Astrocyte of the hippocampus (primary cell): ENCODE results near the gene NFATC2IP.
"Not testable (repeated sequence)": the region's sequence is repeated elsewhere in the genome, so short reads cannot be mapped to it uniquely, and the experiment has no call there.

Source experiments
- DNase-seq: peaks from one replicate; pipeline ENCODE4 v3.0.0; 2011; ENCODE audit warnings: low read depth, low spot score

The NFATC2IP gene

DNA sequence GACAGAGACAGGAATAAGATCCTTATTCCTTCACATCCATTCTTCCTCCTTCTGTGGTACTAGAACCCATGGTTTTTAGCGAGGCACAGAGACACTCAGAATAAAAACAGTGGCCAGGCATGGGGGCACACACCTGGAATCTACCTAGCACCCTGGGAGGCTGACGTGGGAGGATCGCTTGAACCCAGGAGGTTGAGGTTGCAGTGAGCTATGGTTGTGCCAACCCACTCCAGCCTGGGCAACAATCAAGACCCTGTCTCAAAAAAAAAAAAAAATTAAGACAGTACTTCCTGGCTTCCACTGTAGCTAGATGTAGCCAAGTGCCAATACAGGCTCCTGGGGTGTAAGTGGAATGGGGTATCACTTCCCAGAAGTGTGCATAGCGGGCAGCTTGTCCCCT lies 16.4 kb downstream of the NFATC2IP start:
- DNase-seq = no peak

DNA sequence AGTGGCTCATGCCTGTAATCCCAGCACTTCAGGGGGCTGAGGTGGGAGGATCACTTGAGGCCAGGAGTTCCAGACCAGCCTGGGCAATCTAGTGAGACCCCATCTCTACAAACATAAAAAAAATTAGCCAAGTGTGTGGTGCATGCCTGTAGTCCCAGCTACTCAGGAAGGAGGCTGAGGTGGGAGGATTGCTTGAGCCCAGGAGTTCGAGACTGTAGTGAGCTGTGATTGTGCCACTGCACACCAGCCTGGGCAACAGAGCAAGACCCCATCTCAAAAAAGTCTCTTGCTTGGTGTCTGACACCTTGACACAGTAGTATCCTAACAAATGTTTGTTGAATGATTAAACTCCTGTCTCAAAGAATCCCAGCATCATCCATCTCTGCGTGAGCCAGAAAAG lies 19.0 kb downstream of the NFATC2IP start:
- not testable (repeated sequence) for DNase-seq

DNA sequence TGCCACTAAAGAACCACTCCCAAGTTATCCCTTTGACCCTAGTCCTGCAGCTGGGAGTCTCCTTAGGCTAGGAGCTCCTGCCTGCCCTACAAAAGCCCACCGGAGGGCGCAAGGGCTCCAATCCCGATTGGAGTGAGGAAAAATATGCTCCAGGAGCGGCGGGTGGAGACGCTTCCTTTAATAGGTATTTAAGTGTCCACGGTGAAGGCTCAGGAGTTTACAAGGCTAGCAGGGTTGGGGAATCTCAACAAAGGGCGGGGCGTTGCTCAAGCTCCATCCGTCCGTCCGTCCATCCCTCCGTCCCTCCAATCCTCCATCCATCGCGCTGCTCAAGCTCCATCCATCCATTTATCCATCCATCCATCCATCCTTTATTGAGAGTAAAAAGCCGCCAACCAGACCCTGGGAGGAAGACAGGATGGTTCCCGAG lies 23.3 kb downstream of the NFATC2IP start:
- peak; percentile 83 for DNase-seq

DNA sequence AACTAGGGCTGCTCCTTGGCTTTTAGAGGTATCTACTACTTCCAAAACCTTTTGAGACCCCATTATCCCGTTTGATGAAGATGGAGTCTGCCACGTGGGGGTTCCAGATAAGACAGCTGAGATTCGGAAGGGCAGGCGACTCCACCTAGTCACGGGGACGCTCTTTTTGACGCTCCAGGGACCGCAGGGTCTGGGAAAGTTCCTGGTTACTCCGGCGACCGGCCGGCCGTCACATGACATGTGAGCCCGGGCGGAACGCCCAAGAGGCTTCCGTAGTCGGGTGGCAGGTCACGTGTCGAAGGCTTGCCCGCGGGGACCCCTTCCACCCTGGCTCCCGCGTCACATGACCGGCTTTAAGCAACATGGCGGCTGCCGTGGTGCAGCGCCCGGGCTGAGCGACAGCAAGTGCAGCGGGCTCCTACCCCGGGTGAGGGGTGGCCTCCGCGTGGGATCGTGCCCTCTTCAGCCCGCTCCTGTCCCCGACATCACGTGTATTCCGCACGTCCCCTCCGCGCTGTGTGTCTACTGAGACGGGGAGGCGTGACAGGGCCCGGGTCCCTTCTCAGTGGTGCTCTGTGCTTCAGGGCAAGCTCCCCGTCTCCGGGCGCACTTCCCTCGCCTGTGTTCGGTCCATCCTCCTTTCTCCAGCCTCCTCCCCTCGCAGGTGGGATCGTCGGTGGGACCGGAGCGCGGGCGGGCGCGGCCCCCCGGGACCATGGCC lies 23.9 kb downstream of the NFATC2IP start, which contains the start of gene SPNS1:
TSS of gene SPNS1 (plus strand) at position 342 of the 721 bp plus-strand sequence. CDS start at position 716, 374 bp downstream.
- DNase-seq = peak; percentile 99

DNA sequence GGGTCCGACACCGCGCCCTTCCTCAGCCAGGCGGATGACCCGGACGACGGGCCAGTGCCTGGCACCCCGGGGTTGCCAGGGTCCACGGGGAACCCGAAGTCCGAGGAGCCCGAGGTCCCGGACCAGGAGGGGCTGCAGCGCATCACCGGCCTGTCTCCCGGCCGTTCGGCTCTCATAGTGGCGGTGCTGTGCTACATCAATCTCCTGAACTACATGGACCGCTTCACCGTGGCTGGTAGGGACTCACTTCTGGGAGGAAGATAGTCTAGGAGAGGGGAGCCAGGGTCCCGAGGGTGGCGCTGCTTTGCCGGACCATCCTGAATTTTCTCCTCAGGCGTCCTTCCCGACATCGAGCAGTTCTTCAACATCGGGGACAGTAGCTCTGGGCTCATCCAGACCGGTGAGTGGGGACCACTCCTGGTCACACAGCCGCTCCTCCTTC lies 24.4 kb downstream of the NFATC2IP start:
- peak; percentile 31 for DNase-seq

DNA sequence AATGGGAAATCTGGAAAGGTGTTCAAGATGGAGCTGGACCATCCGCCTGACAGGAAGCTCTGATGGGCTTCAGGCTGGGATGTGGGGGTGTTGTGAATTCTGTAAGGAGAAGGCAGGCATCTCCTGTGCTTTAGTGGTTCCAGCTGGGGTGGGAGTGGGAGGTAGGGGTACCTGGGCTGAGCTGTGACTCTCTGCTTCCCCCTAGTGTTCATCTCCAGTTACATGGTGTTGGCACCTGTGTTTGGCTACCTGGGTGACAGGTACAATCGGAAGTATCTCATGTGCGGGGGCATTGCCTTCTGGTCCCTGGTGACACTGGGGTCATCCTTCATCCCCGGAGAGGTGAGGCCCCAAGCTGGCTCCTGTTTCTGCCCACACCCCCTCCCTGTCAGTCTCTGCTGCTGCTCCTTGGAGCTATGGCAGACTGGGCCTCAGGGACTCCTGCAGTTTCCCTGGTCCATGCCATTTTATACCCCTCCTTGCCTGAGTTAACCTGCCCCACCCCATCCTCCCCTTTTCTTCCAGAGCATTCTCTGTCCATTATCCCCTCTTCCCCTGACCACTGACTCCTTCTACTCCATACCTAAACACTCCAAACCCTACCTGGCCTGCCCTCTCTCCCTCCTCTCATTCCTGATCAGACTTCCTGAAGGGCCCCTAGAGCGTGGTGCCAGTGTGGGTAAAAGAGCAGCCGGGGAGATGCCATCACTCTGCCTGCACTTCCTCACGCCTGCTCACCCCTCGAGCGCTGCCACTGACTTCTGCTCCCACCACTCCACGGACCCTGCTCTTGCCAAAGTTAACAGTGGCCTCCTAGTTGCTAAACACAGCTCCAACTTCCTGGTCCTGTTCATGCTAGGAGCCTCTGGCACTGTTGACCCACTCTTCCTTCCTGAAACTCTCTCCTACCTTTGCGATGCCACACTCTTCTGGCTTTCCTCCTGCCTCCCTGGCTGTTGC lies 27.2 kb downstream of the NFATC2IP start:
- no peak for DNase-seq

DNA sequence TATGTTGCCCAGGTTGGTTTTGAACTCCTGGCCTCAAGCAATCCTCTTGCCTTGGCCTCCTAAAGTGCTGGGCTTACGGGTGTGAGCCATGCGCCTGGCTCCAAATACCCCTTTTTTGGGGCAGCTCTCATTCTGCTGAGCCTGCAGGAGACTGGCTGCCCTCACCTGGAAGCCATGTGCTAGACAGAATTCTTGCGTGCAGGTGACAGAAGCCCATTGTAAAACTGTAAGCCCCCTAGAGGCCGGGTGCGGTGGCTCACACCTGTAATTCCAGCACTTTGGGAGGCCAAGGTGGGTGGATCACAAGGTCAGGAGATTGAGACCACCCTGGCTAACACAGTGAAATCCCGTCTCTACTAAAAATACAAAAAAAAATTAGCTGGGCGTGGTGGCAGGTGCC lies 29.6 kb downstream of the NFATC2IP start:
- not testable (repeated sequence) for DNase-seq

DNA sequence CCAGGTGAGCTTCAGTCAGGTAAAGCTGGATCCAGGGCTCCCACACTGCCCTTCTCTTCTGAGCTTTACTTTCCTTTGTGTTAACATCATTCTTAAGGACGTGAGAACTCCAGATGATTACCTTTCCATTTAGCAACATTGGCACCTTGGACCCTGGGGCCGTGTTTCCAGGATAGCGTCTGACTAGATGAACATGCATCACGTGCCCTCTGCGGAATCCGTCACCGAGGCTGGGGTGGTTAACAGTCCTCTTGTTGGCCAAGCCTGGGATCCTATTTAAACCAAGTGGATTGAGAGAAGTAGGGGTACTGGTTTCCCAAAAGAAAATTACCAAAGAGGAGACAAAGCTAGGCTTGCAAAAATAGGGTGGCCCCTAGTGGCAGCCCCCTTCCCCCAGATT lies 30.2 kb downstream of the NFATC2IP start:
- no peak for DNase-seq

DNA sequence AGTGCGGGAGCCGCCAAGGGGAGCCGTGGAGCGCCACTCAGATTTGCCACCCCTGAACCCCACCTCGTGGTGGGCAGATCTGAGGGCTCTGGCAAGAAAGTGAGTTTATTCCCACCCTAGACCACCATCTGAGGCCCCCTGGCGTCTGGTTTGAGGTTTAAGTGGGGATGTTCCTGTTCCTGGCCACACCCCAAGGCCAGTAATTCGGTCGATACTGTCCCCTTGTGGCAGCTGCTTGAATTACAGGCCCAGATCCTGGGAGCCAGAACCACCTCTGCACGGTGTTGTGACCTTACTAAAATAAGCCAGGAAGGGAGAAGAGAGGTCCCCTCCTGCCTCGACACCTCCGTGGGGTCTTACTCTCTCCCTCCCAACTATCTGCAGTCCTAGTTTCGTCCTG lies 30.8 kb downstream of the NFATC2IP start:
- peak; percentile 8 for DNase-seq

DNA sequence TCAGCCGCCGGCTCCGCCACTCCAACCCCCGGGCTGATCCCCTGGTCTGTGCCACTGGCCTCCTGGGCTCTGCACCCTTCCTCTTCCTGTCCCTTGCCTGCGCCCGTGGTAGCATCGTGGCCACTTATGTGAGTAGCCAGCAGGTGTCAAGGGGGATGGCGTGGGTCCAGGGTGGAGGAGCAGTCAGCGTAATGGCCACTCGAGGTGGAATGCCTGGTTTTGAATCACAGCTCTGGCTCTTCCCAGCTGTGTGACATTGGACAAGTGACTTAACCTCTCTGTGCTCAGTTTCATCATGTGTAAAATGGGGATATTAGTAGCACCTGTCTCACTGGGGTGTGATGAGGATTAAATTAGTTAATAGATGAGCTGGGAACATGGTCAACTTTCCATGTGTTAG lies 31.7 kb downstream of the NFATC2IP start:
- DNase-seq = no peak

DNA sequence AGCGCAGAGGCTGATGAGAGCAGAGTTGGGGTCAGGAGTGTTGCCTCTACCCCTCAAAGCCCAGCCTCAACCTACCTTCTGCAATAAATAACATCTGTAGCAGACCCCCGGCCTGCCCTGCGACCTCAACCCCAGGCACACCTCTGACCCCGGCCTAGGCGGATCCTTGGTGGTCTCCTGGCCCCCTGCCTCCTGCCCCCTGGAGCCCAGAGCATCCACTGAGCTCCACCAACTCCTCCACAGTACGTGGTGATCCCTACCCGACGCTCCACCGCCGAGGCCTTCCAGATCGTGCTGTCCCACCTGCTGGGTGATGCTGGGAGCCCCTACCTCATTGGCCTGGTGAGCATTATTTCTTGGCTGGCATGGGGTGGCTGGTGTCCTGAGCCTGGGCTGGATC lies 32.2 kb downstream of the NFATC2IP start:
- DNase-seq = no peak

DNA sequence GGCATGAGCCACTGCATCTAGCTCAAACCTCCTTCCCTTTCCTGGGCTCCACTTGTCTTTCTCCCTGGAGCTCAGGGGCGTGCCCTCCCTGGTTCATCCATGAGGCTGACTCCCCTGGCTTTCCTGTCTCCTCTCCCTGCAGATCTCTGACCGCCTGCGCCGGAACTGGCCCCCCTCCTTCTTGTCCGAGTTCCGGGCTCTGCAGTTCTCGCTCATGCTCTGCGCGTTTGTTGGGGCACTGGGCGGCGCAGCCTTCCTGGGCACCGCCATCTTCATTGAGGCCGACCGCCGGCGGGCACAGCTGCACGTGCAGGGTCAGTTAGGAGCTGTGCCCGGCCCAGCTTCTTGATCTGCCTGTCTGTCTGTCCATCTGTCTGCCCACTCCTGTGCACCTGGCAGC lies 32.9 kb downstream of the NFATC2IP start:
- DNase-seq = no peak

DNA sequence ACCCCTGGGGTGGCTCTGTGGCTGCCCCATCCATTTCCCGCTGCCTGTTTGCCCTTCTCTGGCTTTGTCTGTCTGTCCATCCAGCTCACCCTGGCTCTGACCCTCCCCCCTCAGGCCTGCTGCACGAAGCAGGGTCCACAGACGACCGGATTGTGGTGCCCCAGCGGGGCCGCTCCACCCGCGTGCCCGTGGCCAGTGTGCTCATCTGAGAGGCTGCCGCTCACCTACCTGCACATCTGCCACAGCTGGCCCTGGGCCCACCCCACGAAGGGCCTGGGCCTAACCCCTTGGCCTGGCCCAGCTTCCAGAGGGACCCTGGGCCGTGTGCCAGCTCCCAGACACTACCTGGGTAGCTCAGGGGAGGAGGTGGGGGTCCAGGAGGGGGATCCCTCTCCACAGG lies 33.4 kb downstream of the NFATC2IP start:
- DNase-seq = no peak

DNA sequence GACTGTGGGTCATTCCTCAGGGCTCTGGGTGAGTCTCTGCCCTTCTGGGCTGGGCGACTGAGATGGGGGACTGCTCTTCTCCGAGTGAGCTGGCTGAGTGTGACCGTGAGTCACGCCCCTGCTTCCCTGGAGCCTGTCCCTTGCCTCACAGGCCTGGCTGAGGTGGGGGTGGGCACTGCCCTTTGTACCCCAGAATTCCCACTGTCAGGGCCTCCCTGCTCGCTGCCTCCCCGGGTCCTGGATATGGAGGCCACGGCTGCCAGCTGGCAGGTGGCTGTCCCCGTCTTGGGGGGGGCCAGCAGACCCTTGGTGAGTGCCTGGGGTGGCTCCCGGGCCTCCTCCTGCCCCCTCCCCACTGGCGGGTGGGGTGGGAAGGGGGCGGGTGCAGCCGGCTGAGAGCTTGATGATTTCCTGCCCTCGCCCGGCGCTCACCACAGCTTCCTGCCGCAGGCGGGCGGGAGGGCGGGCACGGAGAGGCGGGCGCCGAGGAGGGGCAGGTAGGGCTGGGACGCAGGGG lies 33.9 kb downstream of the NFATC2IP start, which contains the start of gene LAT:
TSS of gene LAT (plus strand) at position 434 of the 517 bp plus-strand sequence. CDS start 366 bp downstream, outside the sequence.
- no peak for DNase-seq

DNA sequence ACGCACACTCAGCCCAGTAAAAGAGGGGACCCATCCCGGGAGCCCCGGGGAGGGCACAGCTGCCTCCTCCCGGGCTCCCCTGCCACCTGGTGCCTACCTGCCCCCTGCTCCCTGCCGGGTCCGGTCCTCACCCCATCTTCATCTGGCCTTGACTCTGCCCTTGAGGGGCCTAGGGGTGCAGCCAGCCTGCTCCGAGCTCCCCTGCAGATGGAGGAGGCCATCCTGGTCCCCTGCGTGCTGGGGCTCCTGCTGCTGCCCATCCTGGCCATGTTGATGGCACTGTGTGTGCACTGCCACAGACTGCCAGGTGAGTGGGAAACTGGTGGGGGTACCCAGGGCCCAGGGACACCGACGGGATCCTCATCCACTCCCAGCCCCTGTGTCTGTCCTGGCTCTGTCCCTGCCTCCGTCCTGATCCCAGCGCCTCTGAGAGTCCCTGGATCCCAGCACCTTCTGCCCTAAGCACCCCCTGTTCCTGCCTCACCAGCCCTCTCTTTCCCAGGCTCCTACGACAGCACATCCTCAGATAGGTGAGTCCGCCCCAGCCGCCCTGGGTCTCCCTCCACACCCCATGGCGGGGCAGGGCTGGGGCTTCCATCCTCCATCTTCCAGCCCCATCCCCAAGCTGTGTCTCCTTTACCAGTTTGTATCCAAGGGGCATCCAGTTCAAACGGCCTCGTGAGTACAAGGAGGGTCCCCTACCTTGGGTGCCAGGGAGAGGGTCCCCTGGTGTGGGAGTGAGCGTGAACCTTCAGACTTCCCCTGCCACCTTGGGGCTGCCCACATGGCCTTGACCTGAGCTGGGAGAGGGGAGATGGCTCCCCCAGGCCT lies 34.7 kb downstream of the NFATC2IP start:
- DNase-seq = no peak

DNA sequence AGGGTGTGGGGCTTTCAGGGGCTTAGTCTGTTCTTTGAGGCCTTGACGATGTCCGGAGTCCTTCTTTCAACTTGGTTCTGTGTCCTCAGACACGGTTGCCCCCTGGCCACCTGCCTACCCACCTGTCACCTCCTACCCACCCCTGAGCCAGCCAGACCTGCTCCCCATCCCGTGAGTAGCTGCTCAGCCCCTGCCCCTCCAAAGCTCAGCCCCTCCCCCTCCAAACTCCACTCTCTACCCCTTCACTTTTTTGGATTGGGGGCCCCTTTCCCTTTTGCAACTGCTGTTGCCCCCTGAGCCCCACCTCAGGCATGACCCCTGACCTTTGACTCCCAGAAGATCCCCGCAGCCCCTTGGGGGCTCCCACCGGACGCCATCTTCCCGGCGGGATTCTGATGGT lies 35.3 kb downstream of the NFATC2IP start:
- no peak for DNase-seq

DNA sequence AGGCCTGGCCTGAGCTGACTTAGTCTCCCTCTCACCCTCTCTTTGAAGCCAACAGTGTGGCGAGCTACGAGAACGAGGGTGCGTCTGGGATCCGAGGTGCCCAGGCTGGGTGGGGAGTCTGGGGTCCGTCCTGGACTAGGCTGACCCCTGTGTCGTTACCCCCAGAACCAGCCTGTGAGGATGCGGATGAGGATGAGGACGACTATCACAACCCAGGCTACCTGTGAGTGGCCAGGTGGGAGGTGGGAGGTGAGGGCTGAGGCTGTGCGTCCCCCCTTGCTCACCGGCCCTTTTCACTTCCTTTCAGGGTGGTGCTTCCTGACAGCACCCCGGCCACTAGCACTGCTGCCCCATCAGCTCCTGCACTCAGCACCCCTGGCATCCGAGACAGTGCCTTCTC lies 35.8 kb downstream of the NFATC2IP start:
- DNase-seq = no peak

DNA sequence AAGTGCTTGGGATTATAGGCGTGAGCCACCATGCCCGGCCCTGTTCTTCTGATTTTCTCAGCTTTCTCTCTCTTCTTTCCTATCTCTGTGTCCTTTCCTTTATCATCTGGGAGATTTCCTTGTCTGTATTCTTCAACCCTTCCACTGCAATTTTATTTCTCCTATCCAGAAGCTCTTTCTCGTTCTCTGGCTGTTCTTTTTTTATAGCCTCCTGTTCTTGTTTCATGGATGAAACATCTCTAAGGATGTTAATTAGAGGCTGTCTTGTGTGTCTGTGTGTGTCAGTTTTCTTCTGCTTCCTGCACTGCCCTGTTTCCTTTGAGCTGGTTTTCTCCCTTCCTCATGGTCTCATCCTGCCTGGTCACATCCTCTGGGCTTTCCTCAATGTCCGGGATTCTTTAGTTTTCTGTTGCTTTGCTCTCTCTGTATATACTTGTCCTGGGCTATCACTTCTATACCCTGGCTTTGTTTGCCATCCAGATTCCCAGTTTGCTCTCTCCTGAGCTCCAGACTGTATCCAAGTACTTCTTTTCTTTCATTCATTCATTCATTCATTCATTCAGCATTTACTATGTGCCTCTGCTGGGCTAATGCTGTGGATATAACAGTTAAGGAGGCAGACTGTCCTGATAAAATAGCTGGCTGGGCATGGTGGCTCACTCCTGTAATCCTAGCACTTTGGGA lies 36.6 kb downstream of the NFATC2IP start:
- no peak for DNase-seq

DNA sequence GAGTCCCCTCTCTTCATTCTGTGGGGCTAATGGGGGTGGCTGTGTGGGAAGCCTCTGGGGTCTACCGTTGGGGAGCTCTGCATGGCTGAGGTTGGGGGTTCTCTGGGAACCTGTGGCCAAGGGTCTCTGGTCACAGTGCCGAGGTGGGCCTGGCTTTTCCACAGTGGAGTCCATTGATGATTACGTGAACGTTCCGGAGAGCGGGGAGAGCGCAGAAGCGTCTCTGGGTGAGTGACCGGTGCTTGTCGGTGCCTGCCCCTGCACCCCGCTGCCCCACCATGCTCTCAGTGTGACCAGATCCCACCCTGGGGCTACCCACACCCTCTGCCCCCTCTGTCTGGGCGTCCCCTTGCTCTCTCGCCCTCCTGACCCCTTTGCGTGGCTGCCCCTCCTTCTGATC lies 38.6 kb downstream of the NFATC2IP start:
- DNase-seq = no peak

DNA sequence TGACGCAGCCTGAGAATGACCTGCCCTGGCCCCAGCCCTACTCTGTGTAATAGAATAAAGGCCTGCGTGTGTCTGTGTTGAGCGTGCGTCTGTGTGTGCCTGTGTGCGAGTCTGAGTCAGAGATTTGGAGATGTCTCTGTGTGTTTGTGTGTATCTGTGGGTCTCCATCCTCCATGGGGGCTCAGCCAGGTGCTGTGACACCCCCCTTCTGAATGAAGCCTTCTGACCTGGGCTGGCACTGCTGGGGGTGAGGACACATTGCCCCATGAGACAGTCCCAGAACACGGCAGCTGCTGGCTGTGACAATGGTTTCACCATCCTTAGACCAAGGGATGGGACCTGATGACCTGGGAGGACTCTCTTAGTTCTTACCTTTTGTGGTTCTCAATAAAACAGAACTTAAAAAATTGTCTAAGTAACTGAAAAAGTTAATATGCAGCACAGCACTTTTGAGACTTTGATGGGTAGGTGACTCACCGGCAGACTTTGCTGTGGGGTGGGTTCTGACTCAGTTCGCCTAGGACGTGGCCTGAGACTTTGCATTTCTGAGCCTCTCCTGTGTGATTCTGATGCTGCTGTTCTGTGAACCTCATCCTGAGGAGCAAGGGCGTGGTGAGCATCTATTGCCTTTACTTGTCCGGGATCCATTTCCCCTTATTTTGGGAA lies 39.8 kb downstream of the NFATC2IP start:
- peak; percentile 8 for DNase-seq
